HCT116 (cell line): Measurements from ENCODE around the gene STH. TPM values are rescaled to one million over a fixed set of nuclear protein-coding genes. Genes with fewer than 3 reads are reported as not detected.
"Not testable (repeated sequence)": the region's sequence is repeated elsewhere in the genome, so short reads cannot be mapped to it uniquely, and the experiment has no call there.

ENCODE experiments used
- ATAC-seq: fragments of 200-7000 bp; cut with Tn5 transposase; 2 replicates; pipeline ENCODE4 v1.9.1; 2020; ENCODE audit warnings: mild to moderate bottlenecking, moderate library complexity
- BruUV-seq: library from RNA; stranded (reverse); fragments of 400-500 nt; replicated peaks from 2 replicates; lab custom pipeline; 2021; lab: Mats Ljungman, UMichigan
- CTCF ChIA-PET: fragments of 300-600 bp; sonication (Branson Sonifier 250); formaldehyde crosslinking; loops from one replicate; lab custom pipeline; 2021; ENCODE audit warnings: antibody characterized with exemption; lab: Charles Lee
- POLR2A ChIA-PET: fragments of 300-600, 350-600 bp; sonication (Branson Sonifier 250); formaldehyde crosslinking; loops from one replicate; lab custom pipeline; 2021; ENCODE audit warnings: antibody characterized with exemption; lab: Charles Lee
- RAD21 ChIA-PET, 2 experiments: fragments of 300-600 bp; sonication (Branson Sonifier 250); formaldehyde crosslinking; loops; one replicate each; lab custom pipeline; 2023; ENCODE audit warnings: low total read pairs in 2 of 2; ENCODE audit not compliant: uncharacterized antibody in 2 of 2, unreplicated experiment in 2 of 2, low non-redundant PET in 1 of 2; lab: Charles Lee
- DNase-seq: peaks from one replicate; pipeline ENCODE4 v3.0.0-alpha.2; 2010; ENCODE audit warnings: low read depth, low spot score
- H2AFZ ChIP-seq: fragments of 200-600 bp; shearing (Covaris generic), sonication (generic); 2 replicates; pipeline ENCODE4 v1.6.1; 2017; ENCODE audit warnings: low read depth, mixed run types, mixed read lengths, antibody characterized with exemption, low read length; ENCODE audit not compliant: poor library complexity, severe bottlenecking
- H3K27ac ChIP-seq: 2 replicates; pipeline ENCODE4 v1.5.1; 2012; ENCODE audit warnings: low read depth, low read length
- H3K27me3 ChIP-seq: fragments of 200-600 bp; sonication (generic); 2 replicates; pipeline ENCODE4 v1.6.1; 2016; ENCODE audit warnings: mixed run types, low read length, mixed read lengths; ENCODE audit not compliant: insufficient read depth
- H3K36me3 ChIP-seq, 2 experiments: fragments of 200-500 bp in 1 of 2; fragments of 200-600 bp in 1 of 2; sonication (Bioruptor generic) in 1 of 2; sonication (generic) in 1 of 2; 2 replicates each; pipeline versions ENCODE4 v1.5.1 to v1.6.1; 2014 to 2016; ENCODE audit warnings: low read length in 2 of 2, inconsistent platforms in 1 of 2, mixed read lengths in 1 of 2, mixed run types in 1 of 2; ENCODE audit not compliant: insufficient read depth in 2 of 2, control insufficient read depth in 1 of 2
- H3K4me1 ChIP-seq, 2 experiments: fragments of 200-600 bp in 1 of 2; sonication (generic) in 1 of 2; 2 replicates each; pipeline versions ENCODE4 v1.5.1 to v1.6.1; 2012 to 2017; ENCODE audit warnings: low read length in 2 of 2, inconsistent platforms in 1 of 2, mild to moderate bottlenecking in 1 of 2, mixed read lengths in 1 of 2, mixed run types in 1 of 2, moderate library complexity in 1 of 2; ENCODE audit not compliant: insufficient read depth in 2 of 2, control insufficient read depth in 1 of 2
- H3K4me2 ChIP-seq: fragments of 200-600 bp; sonication (generic); 2 replicates; pipeline ENCODE4 v1.6.1; 2017; ENCODE audit warnings: mixed run types, low read length, mixed read lengths
- H3K4me3 ChIP-seq, 2 experiments: fragments of 200-600 bp in 1 of 2; sonication (generic) in 1 of 2; replicated peaks in 1 of 2; 2 replicates each; pipeline ENCODE4 v1.5.1; 2011 to 2016; ENCODE audit warnings: low read length in 2 of 2, control low read depth in 1 of 2, low read depth in 1 of 2, mild to moderate bottlenecking in 1 of 2, mixed read lengths in 1 of 2, mixed run types in 1 of 2
- H3K79me2 ChIP-seq: fragments of 200-600 bp; sonication (generic); 2 replicates; pipeline ENCODE4 v1.6.1; 2017; ENCODE audit warnings: mild to moderate bottlenecking, mixed run types, low read length, moderate library complexity, mixed read lengths; ENCODE audit not compliant: insufficient read depth
- H3K9ac ChIP-seq: fragments of 200-600 bp; sonication (generic); 2 replicates; pipeline ENCODE4 v1.6.1; 2016; ENCODE audit warnings: low read length, mixed read lengths
- H3K9me2 ChIP-seq: fragments of 200-600 bp; sonication (generic), shearing (Covaris generic); 2 replicates; pipeline ENCODE4 v1.6.1; 2017; ENCODE audit warnings: mixed run types, mild to moderate bottlenecking, moderate library complexity; ENCODE audit not compliant: insufficient read depth
- H3K9me3 ChIP-seq, 2 experiments: fragments of 200-500 bp in 1 of 2; fragments of 200-600 bp in 1 of 2; sonication (Bioruptor generic) in 1 of 2; sonication (generic) in 1 of 2; 2 replicates each; pipeline ENCODE4 v1.6.1; 2014 to 2017; ENCODE audit warnings: low read length in 2 of 2, mixed read lengths in 2 of 2, inconsistent platforms in 1 of 2, low read depth in 1 of 2, mild to moderate bottlenecking in 1 of 2, mixed run types in 1 of 2, moderate library complexity in 1 of 2; ENCODE audit not compliant: control insufficient read depth in 1 of 2, insufficient read depth in 1 of 2
- H4K20me1 ChIP-seq: fragments of 200-600 bp; sonication (generic), shearing (Covaris generic); 2 replicates; pipeline ENCODE4 v1.6.1; 2017; ENCODE audit warnings: mixed run types, mild to moderate bottlenecking, moderate library complexity; ENCODE audit not compliant: insufficient read depth
- CBX3 ChIP-seq: IDR thresholded peaks from 2 replicates; pipeline ENCODE4 v1.6.1; 2012; ENCODE audit warnings: low read depth
- FOSL1 ChIP-seq: IDR thresholded peaks from 2 replicates; pipeline ENCODE4 v1.6.1; 2012; ENCODE audit warnings: low read depth
- POLR2A ChIP-seq: IDR thresholded peaks from 2 replicates; pipeline ENCODE4 v1.7.0; 2011; ENCODE audit warnings: borderline replicate concordance; ENCODE audit not compliant: insufficient read depth, insufficient read length; ENCODE audit errors: extremely low read depth
- SIN3A ChIP-seq: IDR thresholded peaks from 2 replicates; pipeline ENCODE4 v1.6.1; 2012; ENCODE audit warnings: low read depth
- ZFX ChIP-seq: fragments of 450-650 bp; IDR thresholded peaks from 2 replicates; pipeline ENCODE4 v1.6.1; 2017
- intact Hi-C: fragments of 100-400 bp; cut with micrococcal nuclease; formaldehyde crosslinking; loops from 2 replicates; pipeline ENCODE4 v1.10.0; 2022
- total RNA-seq: library from RNA; stranded (reverse); gene quantifications from one replicate; pipeline ENCODE4 v1.2.1, GENCODE V29; 2021; ENCODE audit not compliant: unreplicated experiment
- TF ChIP-seq, protein P1 (sequence below), 3 experiments: fragments of 200-600 bp in 1 of 3; sonication (generic) in 1 of 3; IDR thresholded peaks in 2 of 3; conservative IDR thresholded peaks in 1 of 3; 2 replicates each; pipeline ENCODE4 v1.5.1; 2012 to 2017; ENCODE audit warnings: low read depth in 2 of 3, low read length in 2 of 3, antibody characterized with exemption in 1 of 3, borderline replicate concordance in 1 of 3, control low read depth in 1 of 3, mild to moderate bottlenecking in 1 of 3, mixed read lengths in 1 of 3, mixed run types in 1 of 3, moderate library complexity in 1 of 3; ENCODE audit not compliant: insufficient read depth in 1 of 3

Gene STH
- total RNA-seq, 1 experiment from 2014 or later = not detected

DNA sequence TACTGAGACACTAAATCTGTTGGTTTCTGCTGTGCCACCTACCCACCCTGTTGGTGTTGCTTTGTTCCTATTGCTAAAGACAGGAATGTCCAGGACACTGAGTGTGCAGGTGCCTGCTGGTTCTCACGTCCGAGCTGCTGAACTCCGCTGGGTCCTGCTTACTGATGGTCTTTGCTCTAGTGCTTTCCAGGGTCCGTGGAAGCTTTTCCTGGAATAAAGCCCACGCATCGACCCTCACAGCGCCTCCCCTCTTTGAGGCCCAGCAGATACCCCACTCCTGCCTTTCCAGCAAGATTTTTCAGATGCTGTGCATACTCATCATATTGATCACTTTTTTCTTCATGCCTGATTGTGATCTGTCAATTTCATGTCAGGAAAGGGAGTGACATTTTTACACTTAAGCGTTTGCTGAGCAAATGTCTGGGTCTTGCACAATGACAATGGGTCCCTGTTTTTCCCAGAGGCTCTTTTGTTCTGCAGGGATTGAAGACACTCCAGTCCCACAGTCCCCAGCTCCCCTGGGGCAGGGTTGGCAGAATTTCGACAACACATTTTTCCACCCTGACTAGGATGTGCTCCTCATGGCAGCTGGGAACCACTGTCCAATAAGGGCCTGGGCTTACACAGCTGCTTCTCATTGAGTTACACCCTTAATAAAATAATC lies 14.6 kb downstream of the STH start (continued):
- TF ChIP-seq ZFX (no peak), POLR2A (no peak), SIN3A (no peak), FOSL1 (no peak), CBX3 (no peak)
- TF ChIP-seq, protein P1, sequence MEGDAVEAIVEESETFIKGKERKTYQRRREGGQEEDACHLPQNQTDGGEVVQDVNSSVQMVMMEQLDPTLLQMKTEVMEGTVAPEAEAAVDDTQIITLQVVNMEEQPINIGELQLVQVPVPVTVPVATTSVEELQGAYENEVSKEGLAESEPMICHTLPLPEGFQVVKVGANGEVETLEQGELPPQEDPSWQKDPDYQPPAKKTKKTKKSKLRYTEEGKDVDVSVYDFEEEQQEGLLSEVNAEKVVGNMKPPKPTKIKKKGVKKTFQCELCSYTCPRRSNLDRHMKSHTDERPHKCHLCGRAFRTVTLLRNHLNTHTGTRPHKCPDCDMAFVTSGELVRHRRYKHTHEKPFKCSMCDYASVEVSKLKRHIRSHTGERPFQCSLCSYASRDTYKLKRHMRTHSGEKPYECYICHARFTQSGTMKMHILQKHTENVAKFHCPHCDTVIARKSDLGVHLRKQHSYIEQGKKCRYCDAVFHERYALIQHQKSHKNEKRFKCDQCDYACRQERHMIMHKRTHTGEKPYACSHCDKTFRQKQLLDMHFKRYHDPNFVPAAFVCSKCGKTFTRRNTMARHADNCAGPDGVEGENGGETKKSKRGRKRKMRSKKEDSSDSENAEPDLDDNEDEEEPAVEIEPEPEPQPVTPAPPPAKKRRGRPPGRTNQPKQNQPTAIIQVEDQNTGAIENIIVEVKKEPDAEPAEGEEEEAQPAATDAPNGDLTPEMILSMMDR (IDR thresholded peaks at IDR 0.05 in 2 of 3, conservative IDR thresholded peaks at IDR 0.05 in 1 of 3; ENCODE audit: borderline replicate concordance in 1 of 3, insufficient read depth in 1 of 3, low read depth in 2 of 3, low read length in 2 of 3) = no peak

DNA sequence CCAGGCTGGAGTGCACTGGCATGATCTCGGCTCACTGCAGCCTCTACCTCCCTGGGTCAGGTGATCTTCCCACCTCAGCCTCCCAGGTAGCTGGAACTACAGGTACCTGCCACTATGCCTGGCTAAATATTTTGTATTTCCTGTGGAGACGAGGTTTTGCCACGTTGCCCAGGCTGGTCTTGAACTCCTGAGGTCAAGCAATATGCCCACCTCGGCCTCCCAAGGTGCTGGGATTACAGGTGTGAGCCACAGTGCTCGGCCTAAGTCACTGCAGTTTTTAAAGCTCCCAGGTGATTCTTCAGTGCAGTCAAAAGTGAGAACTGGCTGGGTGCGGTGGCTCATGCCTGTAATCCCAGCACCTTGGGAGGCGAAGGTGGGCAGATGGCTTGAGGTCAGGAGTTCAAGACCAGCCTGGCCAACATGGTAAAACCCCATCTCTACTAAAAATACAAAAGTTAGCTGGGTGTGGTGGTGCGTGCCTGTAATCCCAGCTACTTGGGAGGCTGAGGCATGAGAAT lies 20.4 kb downstream of the STH start:
- CTCF ChIA-PET, H3K4me2 ChIP-seq, BruUV-seq: not testable (repeated sequence)

More for the DNA sequence above, 20.4 kb downstream of the STH start:
- H4K20me1 ChIP-seq, intact Hi-C loops, H3K9me3 ChIP-seq, H2AFZ ChIP-seq, POLR2A ChIA-PET, H3K9ac ChIP-seq, DNase-seq, ATAC-seq, H3K9me2 ChIP-seq, H3K27me3 ChIP-seq, H3K27ac ChIP-seq, H3K79me2 ChIP-seq, H3K4me3 ChIP-seq, RAD21 ChIA-PET, H3K4me1 ChIP-seq: not testable (repeated sequence)
- peaks cover 9 to 11% of the 10 kb centered on the region in 2 experiments; a peak in 3 of 4 replicates for H3K36me3 ChIP-seq
